ENCODE data around the gene LIMA1. TPM values are rescaled to one million over a fixed set of nuclear protein-coding genes. Genes with fewer than 3 reads are reported as not detected.
"Not testable (repeated sequence)": the region's sequence is repeated elsewhere in the genome, so short reads cannot be mapped to it uniquely, and the experiment has no call there.

LIMA1 gene
- total RNA-seq, 3 donors from 2014 or later (not counting 1 experiment from before 2014, with no cell fraction given) = 12.0 to 16.2 (median 13.7) TPM

DNA sequence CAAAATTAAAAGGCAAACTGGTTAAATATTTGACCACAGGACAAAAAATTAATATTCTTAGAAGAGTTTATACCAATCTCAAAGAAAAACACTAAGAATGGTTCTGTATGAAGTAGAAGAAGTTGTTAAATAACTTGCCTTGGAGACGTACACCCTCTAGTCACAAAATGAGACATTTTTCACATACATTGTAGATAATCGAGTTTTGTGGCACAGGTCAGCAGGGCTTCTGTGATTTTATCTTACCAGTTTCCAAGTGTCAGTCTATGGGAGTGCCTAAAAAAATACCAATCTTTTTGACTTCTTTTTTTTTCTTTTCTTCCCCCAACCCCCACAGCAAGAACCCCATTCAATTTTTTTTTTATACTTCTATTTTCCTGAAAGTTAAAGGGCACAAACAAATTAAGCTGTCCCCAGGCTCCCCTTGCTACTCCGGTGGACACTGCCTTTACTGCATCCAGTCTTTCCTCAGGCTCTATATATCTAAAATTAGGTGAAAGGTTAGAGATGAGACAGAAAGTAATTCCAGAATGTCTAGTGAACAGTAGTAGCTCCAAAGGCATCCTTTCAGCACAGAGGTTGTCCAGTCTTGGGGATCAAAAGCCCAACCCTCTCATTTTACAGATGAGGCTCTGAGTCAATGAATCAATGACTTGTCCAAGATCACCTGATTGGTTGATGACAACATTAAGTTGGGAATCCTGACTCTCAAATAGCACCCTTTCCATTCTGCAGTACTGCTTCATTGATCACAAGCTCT is 6.2 kb downstream of the LIMA1 start:
- no peaks in the 10 kb centered on the region for H3K27me3 Mint-ChIP-seq (ENCODE audit: low read depth in 2 of 2)
- intact Hi-C loops (cut with micrococcal nuclease) = no loop called here
- no peaks in the 10 kb centered on the region for H3K27me3 ChIP-seq (ENCODE audit: control insufficient read depth, insufficient read depth, low read length)
- H3K4me3 ChIP-seq (ENCODE audit: low read length) = no peak overlapping the region
- H3K4me1 ChIP-seq (ENCODE audit: control insufficient read depth, insufficient read depth, low read length) = no peaks in the 10 kb centered on the region
- H3K36me3 Mint-ChIP-seq = no peaks in the 10 kb centered on the region
- TF ChIP-seq, protein P1, sequence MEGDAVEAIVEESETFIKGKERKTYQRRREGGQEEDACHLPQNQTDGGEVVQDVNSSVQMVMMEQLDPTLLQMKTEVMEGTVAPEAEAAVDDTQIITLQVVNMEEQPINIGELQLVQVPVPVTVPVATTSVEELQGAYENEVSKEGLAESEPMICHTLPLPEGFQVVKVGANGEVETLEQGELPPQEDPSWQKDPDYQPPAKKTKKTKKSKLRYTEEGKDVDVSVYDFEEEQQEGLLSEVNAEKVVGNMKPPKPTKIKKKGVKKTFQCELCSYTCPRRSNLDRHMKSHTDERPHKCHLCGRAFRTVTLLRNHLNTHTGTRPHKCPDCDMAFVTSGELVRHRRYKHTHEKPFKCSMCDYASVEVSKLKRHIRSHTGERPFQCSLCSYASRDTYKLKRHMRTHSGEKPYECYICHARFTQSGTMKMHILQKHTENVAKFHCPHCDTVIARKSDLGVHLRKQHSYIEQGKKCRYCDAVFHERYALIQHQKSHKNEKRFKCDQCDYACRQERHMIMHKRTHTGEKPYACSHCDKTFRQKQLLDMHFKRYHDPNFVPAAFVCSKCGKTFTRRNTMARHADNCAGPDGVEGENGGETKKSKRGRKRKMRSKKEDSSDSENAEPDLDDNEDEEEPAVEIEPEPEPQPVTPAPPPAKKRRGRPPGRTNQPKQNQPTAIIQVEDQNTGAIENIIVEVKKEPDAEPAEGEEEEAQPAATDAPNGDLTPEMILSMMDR (IDR thresholded peaks at IDR 0.05) = no peak
- 84% methylated on average over 2 of the region's 3 CpGs for WGBS (ENCODE audit: insufficient coverage)
- H3K9me3 Mint-ChIP-seq = no peaks in the 10 kb centered on the region
- no peak overlapping the region for H3K4me3 Mint-ChIP-seq
- H3K4me1 Mint-ChIP-seq = no peaks in the 10 kb centered on the region
- ATAC-seq (no peak), DNase-seq (no peak)
- no peak overlapping the region for H3K27ac Mint-ChIP-seq
- H3K27ac ChIP-seq (ENCODE audit: low read length) = no peak overlapping the region
- H3K9me3 ChIP-seq (ENCODE audit: control insufficient read depth, insufficient read depth, low read length) = no peaks in the 10 kb centered on the region
- no peaks in the 10 kb centered on the region for H3K36me3 ChIP-seq (ENCODE audit: control insufficient read depth, insufficient read depth, low read length)

DNA sequence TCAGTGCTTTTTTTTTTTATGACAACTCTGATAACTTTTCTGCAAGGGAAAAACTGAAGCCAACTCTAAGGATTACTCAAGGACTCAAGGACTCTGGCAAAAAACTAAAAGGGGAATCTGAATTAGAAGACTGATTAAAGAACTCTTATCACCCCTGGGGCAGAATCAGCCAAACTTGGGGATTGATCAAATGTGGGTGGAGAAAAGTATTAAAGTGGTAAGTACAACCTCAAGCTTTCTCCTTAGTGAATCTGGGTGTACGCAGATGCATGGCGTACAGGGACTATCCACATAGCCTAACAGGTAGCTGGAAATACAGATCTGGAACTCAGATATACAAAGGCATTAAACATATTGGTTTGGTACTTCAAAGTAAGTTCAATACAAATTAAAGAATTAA is 7.3 kb downstream of the LIMA1 start:
- H3K9me3 ChIP-seq (ENCODE audit: control insufficient read depth, insufficient read depth, low read length) = no peaks in the 10 kb centered on the region
- no peak overlapping the region for H3K27ac ChIP-seq (ENCODE audit: low read length)
- H3K27me3 ChIP-seq (ENCODE audit: control insufficient read depth, insufficient read depth, low read length) = no peaks in the 10 kb centered on the region
- WGBS (ENCODE audit: insufficient coverage) = 100% methylated on average over 2 of the region's 2 CpGs
- no peak overlapping the region for H3K4me3 ChIP-seq (ENCODE audit: low read length)
- H3K9me3 Mint-ChIP-seq = no peaks in the 10 kb centered on the region
- ATAC-seq = no peak
- H3K27ac Mint-ChIP-seq = no peak overlapping the region
- DNase-seq = no peak
- no peak overlapping the region for H3K4me3 Mint-ChIP-seq
- TF ChIP-seq, protein P1 (IDR thresholded peaks at IDR 0.05) = no peak
- intact Hi-C loops (cut with micrococcal nuclease) = no loop called here
- H3K4me1 ChIP-seq (ENCODE audit: control insufficient read depth, insufficient read depth, low read length) = no peaks in the 10 kb centered on the region
- H3K36me3 ChIP-seq (ENCODE audit: control insufficient read depth, insufficient read depth, low read length) = no peaks in the 10 kb centered on the region
- H3K4me1 Mint-ChIP-seq = no peaks in the 10 kb centered on the region
- no peaks in the 10 kb centered on the region for H3K27me3 Mint-ChIP-seq (ENCODE audit: low read depth in 2 of 2)
- H3K36me3 Mint-ChIP-seq = no peaks in the 10 kb centered on the region

DNA sequence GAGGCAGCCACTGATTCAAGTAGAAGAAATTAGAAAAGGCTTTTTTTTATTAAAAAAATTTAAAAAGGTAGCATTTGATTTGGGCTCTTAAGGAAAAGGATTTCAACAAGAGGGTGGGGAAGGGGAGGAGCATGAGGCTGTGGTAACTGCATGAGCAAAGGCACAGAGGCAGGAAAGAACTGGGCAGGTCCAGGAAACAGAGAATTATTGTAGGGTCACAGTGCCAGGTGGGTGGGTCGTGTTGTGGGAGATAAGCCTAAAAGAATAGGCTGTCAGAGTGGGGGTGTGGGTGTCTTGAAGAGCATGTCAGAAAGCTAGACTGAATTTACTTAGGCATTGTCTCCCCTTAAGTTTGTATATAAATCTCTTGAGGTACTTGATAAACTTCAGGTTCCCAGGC is 7.8 kb downstream of the LIMA1 start:
- H3K27me3 ChIP-seq (ENCODE audit: control insufficient read depth, insufficient read depth, low read length) = no peaks in the 10 kb centered on the region
- no peak overlapping the region for H3K27ac Mint-ChIP-seq
- 5% methylated on average over 1 of the region's 1 CpG for WGBS (ENCODE audit: insufficient coverage)
- TF ChIP-seq, protein P1 (IDR thresholded peaks at IDR 0.05) = no peak
- no peak overlapping the region for H3K4me3 ChIP-seq (ENCODE audit: low read length)
- H3K27me3 Mint-ChIP-seq (ENCODE audit: low read depth in 2 of 2) = no peaks in the 10 kb centered on the region
- no peaks in the 10 kb centered on the region for H3K9me3 ChIP-seq (ENCODE audit: control insufficient read depth, insufficient read depth, low read length)
- H3K4me1 Mint-ChIP-seq = no peaks in the 10 kb centered on the region
- H3K4me3 Mint-ChIP-seq = no peak overlapping the region
- no peaks in the 10 kb centered on the region for H3K4me1 ChIP-seq (ENCODE audit: control insufficient read depth, insufficient read depth, low read length)
- no peak overlapping the region for H3K27ac ChIP-seq (ENCODE audit: low read length)
- H3K36me3 ChIP-seq (ENCODE audit: control insufficient read depth, insufficient read depth, low read length) = no peaks in the 10 kb centered on the region
- intact Hi-C loops (cut with micrococcal nuclease) = no loop called here
- DNase-seq (no peak), ATAC-seq (no peak)
- H3K9me3 Mint-ChIP-seq = no peaks in the 10 kb centered on the region
- no peaks in the 10 kb centered on the region for H3K36me3 Mint-ChIP-seq

DNA sequence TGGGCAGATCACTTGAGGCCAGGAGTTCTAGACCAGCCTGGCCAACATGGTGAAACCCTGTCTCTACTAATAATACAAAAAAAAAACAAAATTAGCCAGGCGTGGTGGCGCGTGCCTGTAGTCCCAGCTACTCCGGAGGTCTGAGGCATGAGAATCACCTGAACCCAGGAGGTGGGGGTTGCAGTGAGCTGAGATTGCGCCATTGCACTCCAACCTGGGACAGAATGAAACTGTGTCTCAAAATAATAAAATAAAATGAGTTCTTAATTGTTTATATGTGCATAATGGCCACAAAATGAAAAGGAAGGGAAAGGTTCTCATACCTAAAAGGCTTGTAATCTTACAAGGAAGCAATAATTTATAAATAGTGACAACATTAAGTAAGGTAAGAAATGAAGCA is 8.2 kb downstream of the LIMA1 start:
- H3K27me3 Mint-ChIP-seq (ENCODE audit: low read depth in 2 of 2); DNase-seq; H3K4me3 ChIP-seq (ENCODE audit: low read length); H3K4me3 Mint-ChIP-seq; intact Hi-C loops (cut with micrococcal nuclease); H3K27ac ChIP-seq (ENCODE audit: low read length); H3K4me1 ChIP-seq (ENCODE audit: control insufficient read depth, insufficient read depth, low read length); H3K27ac Mint-ChIP-seq; H3K4me1 Mint-ChIP-seq; H3K9me3 Mint-ChIP-seq; H3K9me3 ChIP-seq (ENCODE audit: control insufficient read depth, insufficient read depth, low read length); H3K27me3 ChIP-seq (ENCODE audit: control insufficient read depth, insufficient read depth, low read length); H3K36me3 ChIP-seq (ENCODE audit: control insufficient read depth, insufficient read depth, low read length); H3K36me3 Mint-ChIP-seq; ATAC-seq: not testable (repeated sequence)
- WGBS (ENCODE audit: insufficient coverage) = 89% methylated on average over 5 of the region's 5 CpGs

Data from natural killer cell (primary cell).